OCI-LY3 (cell line): Measurements from ENCODE around the gene TDP2.
"Not testable (repeated sequence)": the region's sequence is repeated elsewhere in the genome, so short reads cannot be mapped to it uniquely, and the experiment has no call there.

Experiments
- EZH2phosphoT487 ChIP-seq: fragments of 200-600 bp; shearing (Covaris generic); IDR thresholded peaks from 2 replicates; pipeline ENCODE4 v1.6.1; 2018; ENCODE audit warnings: antibody characterized with exemption, mixed run types, low read depth
- TF ChIP-seq, protein P1 (sequence below): fragments of 200-600, 300-600 bp; sonication (generic); IDR thresholded peaks from 2 replicates; pipeline ENCODE4 v1.5.1; 2014; ENCODE audit warnings: antibody characterized with exemption, low read length, low read depth

GRCh38 chr6:24670492-24670891 lies 3.8 kb upstream of the TDP2 start:
- TF ChIP-seq EZH2phosphoT487 = not testable (repeated sequence)
- TF ChIP-seq, protein P1, sequence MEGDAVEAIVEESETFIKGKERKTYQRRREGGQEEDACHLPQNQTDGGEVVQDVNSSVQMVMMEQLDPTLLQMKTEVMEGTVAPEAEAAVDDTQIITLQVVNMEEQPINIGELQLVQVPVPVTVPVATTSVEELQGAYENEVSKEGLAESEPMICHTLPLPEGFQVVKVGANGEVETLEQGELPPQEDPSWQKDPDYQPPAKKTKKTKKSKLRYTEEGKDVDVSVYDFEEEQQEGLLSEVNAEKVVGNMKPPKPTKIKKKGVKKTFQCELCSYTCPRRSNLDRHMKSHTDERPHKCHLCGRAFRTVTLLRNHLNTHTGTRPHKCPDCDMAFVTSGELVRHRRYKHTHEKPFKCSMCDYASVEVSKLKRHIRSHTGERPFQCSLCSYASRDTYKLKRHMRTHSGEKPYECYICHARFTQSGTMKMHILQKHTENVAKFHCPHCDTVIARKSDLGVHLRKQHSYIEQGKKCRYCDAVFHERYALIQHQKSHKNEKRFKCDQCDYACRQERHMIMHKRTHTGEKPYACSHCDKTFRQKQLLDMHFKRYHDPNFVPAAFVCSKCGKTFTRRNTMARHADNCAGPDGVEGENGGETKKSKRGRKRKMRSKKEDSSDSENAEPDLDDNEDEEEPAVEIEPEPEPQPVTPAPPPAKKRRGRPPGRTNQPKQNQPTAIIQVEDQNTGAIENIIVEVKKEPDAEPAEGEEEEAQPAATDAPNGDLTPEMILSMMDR = not testable (repeated sequence)
